CD4-positive, alpha-beta T cell treated with Interleukin-17A for 1 hour (primary cell): ENCODE data around the gene TIMP2.
A peak's percentile ranks its signal among the peaks of the same experiment; 100 is the strongest.

ENCODE experiments used
- DNase-seq: peaks from one replicate; pipeline ENCODE4 v3.0.0-alpha.2; 2020

Gene TIMP2

DNA sequence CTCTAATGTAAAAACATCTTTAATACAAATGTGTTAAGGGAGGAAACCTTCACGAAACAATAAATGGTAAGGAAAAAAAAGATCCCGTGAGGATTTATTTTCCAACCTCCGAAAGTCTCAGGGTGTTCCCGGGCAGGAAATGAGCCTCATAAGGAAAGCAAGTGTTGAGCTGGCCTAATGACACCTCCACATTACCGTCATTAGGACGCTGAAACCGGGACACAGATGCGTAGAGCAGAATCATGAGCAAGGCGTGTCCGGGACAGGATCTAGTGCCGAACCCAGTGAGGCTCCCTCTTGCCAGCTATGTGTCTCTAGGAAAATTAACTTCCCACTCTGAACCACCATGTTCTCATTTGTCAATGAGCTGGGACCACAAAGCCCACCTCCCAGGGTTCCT is 120.4 kb downstream of the TIMP2 start:
- DNase-seq: no peak

GRCh38 chr17:78803186-78803845 is 121.9 kb downstream of the TIMP2 start:
- DNase-seq: peak; percentile 36
